ENCODE data around the gene C11orf65.

Gene C11orf65

DNA sequence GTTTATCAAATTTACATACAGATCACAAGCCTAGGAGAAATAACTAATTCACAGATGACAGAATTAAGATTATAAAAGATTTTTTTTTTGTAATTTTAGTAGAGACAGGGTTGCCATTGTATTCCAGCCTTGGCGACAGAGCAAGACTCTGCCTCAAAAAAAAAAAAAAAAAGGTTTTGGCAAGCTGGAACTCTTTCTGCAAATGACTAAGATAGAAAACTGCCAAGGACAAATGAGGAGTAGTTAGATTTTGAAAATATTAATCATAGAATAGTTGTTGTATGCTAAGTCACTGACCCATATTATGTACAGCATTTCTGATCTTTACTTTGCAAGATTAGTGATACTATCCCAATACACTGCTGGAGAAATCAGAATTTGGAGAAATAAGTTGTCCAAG lies 99.2 kb downstream of the C11orf65 start:
- TF ChIP-seq, protein P1, sequence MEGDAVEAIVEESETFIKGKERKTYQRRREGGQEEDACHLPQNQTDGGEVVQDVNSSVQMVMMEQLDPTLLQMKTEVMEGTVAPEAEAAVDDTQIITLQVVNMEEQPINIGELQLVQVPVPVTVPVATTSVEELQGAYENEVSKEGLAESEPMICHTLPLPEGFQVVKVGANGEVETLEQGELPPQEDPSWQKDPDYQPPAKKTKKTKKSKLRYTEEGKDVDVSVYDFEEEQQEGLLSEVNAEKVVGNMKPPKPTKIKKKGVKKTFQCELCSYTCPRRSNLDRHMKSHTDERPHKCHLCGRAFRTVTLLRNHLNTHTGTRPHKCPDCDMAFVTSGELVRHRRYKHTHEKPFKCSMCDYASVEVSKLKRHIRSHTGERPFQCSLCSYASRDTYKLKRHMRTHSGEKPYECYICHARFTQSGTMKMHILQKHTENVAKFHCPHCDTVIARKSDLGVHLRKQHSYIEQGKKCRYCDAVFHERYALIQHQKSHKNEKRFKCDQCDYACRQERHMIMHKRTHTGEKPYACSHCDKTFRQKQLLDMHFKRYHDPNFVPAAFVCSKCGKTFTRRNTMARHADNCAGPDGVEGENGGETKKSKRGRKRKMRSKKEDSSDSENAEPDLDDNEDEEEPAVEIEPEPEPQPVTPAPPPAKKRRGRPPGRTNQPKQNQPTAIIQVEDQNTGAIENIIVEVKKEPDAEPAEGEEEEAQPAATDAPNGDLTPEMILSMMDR (IDR thresholded peaks at IDR 0.05; ENCODE audit: insufficient read depth, low read length, poor library complexity, severe bottlenecking): no peak
- H3K36me3 ChIP-seq (ENCODE audit: control insufficient read depth, insufficient read depth, low read length): no peaks in the 10 kb centered on the region; the same call in 1 of the 2 replicates
- no peak for DNase-seq (ENCODE audit: extremely low read depth, insufficient read length)
- no peak overlapping the region for H3K4me3 ChIP-seq (replicated peaks; ENCODE audit: low read depth, low read length)
- no peaks in the 10 kb centered on the region for H3K27me3 ChIP-seq (replicated peaks; ENCODE audit: control insufficient read depth, insufficient read depth, low read length)

DNA sequence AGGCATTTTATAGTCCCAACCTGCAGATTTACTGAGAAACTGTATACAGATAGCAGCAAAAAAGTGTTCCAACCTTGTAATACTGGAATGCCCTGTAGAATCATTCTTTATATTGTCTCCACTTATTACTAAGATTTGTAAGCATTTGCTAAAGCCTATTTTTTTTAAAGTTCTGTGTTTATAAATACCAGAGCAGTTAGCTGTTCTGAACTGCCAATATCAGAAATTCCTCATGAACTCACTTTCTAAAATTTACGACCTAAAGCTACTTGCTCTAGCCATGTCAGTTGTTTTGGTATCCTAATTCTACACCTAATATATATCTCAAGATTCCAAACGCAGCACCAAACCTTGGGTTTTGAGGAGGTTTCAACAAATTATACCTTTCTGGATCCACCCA lies 103.2 kb downstream of the C11orf65 start:
- no peak overlapping the region for H3K4me3 ChIP-seq (replicated peaks; ENCODE audit: low read depth, low read length)
- no peak for DNase-seq (ENCODE audit: extremely low read depth, insufficient read length)

DNA sequence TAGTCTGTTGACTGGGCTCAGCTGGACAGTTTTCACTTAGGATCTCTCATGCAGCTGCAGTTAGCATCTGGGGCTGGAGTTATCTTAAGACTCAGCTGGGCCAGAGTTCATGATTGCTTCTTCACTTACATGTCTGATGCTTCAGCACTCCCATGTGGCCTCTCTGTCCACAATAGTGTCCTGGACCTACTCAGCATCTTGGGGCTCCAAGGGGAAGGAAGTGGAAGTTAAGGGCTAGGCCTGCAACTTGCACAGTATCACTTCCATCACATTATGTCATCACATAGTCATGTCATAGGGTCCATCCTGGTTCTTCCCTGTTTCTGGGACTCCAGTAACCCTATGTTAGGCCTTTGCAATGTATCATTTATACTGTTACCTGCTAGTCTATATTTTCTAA lies 115.9 kb downstream of the C11orf65 start:
- H3K4me3 ChIP-seq (replicated peaks; ENCODE audit: low read depth, low read length): no peak overlapping the region
- peaks cover 10% of the 10 kb centered on the region for H3K36me3 ChIP-seq (ENCODE audit: control insufficient read depth, insufficient read depth, low read length)
- TF ChIP-seq, protein P1 (IDR thresholded peaks at IDR 0.05; ENCODE audit: insufficient read depth, low read length, poor library complexity, severe bottlenecking): no peak
- no peak for DNase-seq (ENCODE audit: extremely low read depth, insufficient read length)
- no peaks in the 10 kb centered on the region for H3K27me3 ChIP-seq (replicated peaks; ENCODE audit: control insufficient read depth, insufficient read depth, low read length)

More for the DNA sequence above, 103.2 kb downstream of the C11orf65 start:
- no peaks in the 10 kb centered on the region; the same call in 1 of the 2 replicates for H3K36me3 ChIP-seq (ENCODE audit: control insufficient read depth, insufficient read depth, low read length)
- H3K27me3 ChIP-seq (replicated peaks; ENCODE audit: control insufficient read depth, insufficient read depth, low read length): no peaks in the 10 kb centered on the region
- TF ChIP-seq, protein P1 (IDR thresholded peaks at IDR 0.05; ENCODE audit: insufficient read depth, low read length, poor library complexity, severe bottlenecking): no peak

DNA sequence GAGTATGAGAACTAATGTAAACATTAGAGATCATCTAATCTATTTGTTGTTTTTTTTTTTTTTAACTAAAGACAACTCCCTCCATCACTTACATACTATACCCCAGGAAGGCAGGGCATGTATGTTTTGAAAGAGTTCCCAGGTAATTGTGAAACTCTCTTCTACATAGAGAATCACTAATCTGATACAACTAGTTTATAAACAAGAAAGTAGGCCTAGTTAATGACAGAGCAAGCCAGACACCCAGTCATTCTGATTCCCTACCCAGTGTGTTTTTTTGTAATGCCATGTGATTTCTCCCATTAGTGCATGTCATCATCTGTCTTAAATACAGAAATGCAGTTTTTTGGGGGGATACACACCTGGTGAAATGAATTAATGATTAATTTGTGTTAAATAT lies 120.9 kb downstream of the C11orf65 start:
- no peak overlapping the region for H3K4me3 ChIP-seq (replicated peaks; ENCODE audit: low read depth, low read length)
- TF ChIP-seq, protein P1 (IDR thresholded peaks at IDR 0.05; ENCODE audit: insufficient read depth, low read length, poor library complexity, severe bottlenecking): no peak
- no peak for DNase-seq (ENCODE audit: extremely low read depth, insufficient read length)
- no peaks in the 10 kb centered on the region for H3K27me3 ChIP-seq (replicated peaks; ENCODE audit: control insufficient read depth, insufficient read depth, low read length)
- H3K36me3 ChIP-seq (ENCODE audit: control insufficient read depth, insufficient read depth, low read length): peaks cover under 1% of the 10 kb centered on the region

- Histone ChIP-seq H3K36me3 (ENCODE audit: control insufficient read depth, insufficient read depth, low read length) (no peaks in the 10 kb centered on the region; the same call in 1 of the 2 replicates), H3K27me3 (replicated peaks; ENCODE audit: control insufficient read depth, insufficient read depth, low read length) (no peaks in the 10 kb centered on the region), H3K4me3 (replicated peaks; ENCODE audit: low read depth, low read length) (no peak overlapping the region)
- TF ChIP-seq, protein P1 (IDR thresholded peaks at IDR 0.05; ENCODE audit: insufficient read depth, low read length, poor library complexity, severe bottlenecking): no peak
- DNase-seq (ENCODE audit: extremely low read depth, insufficient read length): no peak
These were observed 121.6 kb downstream of the C11orf65 start for GRCh38 chr11:108345767-108346166.

DNA sequence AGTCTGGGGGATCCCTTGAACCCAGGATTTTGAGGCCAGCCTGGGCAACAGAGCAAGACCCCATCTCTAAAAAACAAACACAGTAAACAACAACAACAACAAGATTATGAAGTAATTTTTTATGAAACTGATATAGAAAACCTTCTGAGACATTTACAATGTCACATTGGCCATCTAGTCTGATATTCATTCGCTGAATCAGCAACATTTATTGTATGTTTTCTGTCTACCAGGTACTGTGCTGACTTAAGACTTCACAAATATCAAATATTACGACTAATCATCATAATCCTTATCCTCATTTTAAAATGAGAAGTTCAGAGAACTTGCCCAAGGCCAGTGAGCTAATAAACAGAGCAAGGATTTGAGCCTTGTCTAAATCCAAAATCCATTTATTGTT lies 123.6 kb downstream of the C11orf65 start:
- Histone ChIP-seq H3K36me3 (ENCODE audit: control insufficient read depth, insufficient read depth, low read length) (no peaks in the 10 kb centered on the region; the same call in 1 of the 2 replicates), H3K27me3 (replicated peaks; ENCODE audit: control insufficient read depth, insufficient read depth, low read length) (no peaks in the 10 kb centered on the region), H3K4me3 (replicated peaks; ENCODE audit: low read depth, low read length) (no peak overlapping the region)
- TF ChIP-seq, protein P1 (IDR thresholded peaks at IDR 0.05; ENCODE audit: insufficient read depth, low read length, poor library complexity, severe bottlenecking): no peak
- DNase-seq (ENCODE audit: extremely low read depth, insufficient read length): no peak

All from GM06990 (cell line).